AG09309 (cell line): ENCODE measurements around the gene GTF3C5.
"Not testable (repeated sequence)": the region's sequence is repeated elsewhere in the genome, so short reads cannot be mapped to it uniquely, and the experiment has no call there.

ENCODE experiments used
- DNase-seq: peaks from one replicate; pipeline ENCODE4 v3.0.0-alpha.2; 2010; ENCODE audit warnings: low read depth
- H3K4me3 ChIP-seq: 2 replicates; pipeline ENCODE4 v1.5.1; 2011; ENCODE audit warnings: mild to moderate bottlenecking, low read depth, low read length, moderate library complexity; ENCODE audit not compliant: control insufficient read depth
- CTCF ChIP-seq: IDR thresholded peaks from 2 replicates; pipeline ENCODE4 v1.5.1; 2011; ENCODE audit warnings: mild to moderate bottlenecking, low read depth, low read length, inconsistent platforms; ENCODE audit not compliant: insufficient read depth, control insufficient read depth; ENCODE audit errors: missing control alignments

Gene GTF3C5

GRCh38 chr9:133075925-133076630 is 45.3 kb downstream of the GTF3C5 start:
- DNase-seq: peak; percentile 53
- H3K4me3 ChIP-seq: no peak overlapping the region
- no peak for TF ChIP-seq CTCF

- no peak overlapping the region for H3K4me3 ChIP-seq
- no peak for TF ChIP-seq CTCF
- no peak for DNase-seq
These were observed 45.9 kb downstream of the GTF3C5 start for GRCh38 chr9:133076691-133077090.

- H3K4me3 ChIP-seq: no peak overlapping the region
- DNase-seq: no peak
- TF ChIP-seq CTCF: no peak
These were observed 47.7 kb downstream of the GTF3C5 start for GRCh38 chr9:133078486-133078885.

- TF ChIP-seq CTCF: no peak
- H3K4me3 ChIP-seq: no peak overlapping the region
- no peak for DNase-seq
These were observed 49.4 kb downstream of the GTF3C5 start for GRCh38 chr9:133080161-133080560.

GRCh38 chr9:133080786-133081779 is 50.3 kb downstream of the GTF3C5 start:
- not testable (repeated sequence) for DNase-seq, H3K4me3 ChIP-seq

GRCh38 chr9:133081957-133082644 is 51.3 kb downstream of the GTF3C5 start:
- not testable (repeated sequence) for DNase-seq, H3K4me3 ChIP-seq

- not testable (repeated sequence) for DNase-seq, H3K4me3 ChIP-seq
These were observed 52.9 kb downstream of the GTF3C5 start for GRCh38 chr9:133083688-133084087.

- H3K4me3 ChIP-seq, DNase-seq: not testable (repeated sequence)
These were observed 55.5 kb downstream of the GTF3C5 start for GRCh38 chr9:133086212-133086860.
